Suppressor macrophage treated with lipopolysaccharide for 1 hour (primary cell): Measurements from ENCODE around the gene BCAS1.

Experiments
- DNase-seq, 3 donors: peaks; one replicate each; pipeline ENCODE4 v3.0.0-alpha.2; 2020 to 2022

The BCAS1 gene

GRCh38 chr20:54044156-54044555 is 26.2 kb downstream of the BCAS1 start:
- DNase-seq = peak; percentile 62 to 87 (median 87)

GRCh38 chr20:54043076-54043967 is 27.1 kb downstream of the BCAS1 start:
- no peak for DNase-seq

GRCh38 chr20:54042021-54042420 is 28.4 kb downstream of the BCAS1 start:
- no peak for DNase-seq

GRCh38 chr20:54041336-54041735 is 29.1 kb downstream of the BCAS1 start:
- DNase-seq = no peak

GRCh38 chr20:54040531-54040930 is 29.9 kb downstream of the BCAS1 start:
- no peak for DNase-seq

GRCh38 chr20:54038961-54039360 is 31.4 kb downstream of the BCAS1 start:
- DNase-seq = no peak

GRCh38 chr20:54037525-54037924 is 32.9 kb downstream of the BCAS1 start:
- no peak for DNase-seq

GRCh38 chr20:54029643-54030042 is 40.8 kb downstream of the BCAS1 start:
- DNase-seq = no peak

- no peak for DNase-seq
Observed at GRCh38 chr20:54029176-54029575, 41.2 kb downstream of the BCAS1 start.

- no peak for DNase-seq
Observed at GRCh38 chr20:54028276-54029011, 42.0 kb downstream of the BCAS1 start.

GRCh38 chr20:54027704-54028103 is 42.7 kb downstream of the BCAS1 start:
- DNase-seq = no peak

GRCh38 chr20:54026295-54027064 is 43.9 kb downstream of the BCAS1 start:
- DNase-seq = no peak

GRCh38 chr20:54025251-54025771 is 45.1 kb downstream of the BCAS1 start:
- DNase-seq = no peak

GRCh38 chr20:54023406-54023805 is 47.0 kb downstream of the BCAS1 start:
- DNase-seq = no peak

- DNase-seq = no peak
Observed at GRCh38 chr20:54021446-54022235, 48.8 kb downstream of the BCAS1 start.

GRCh38 chr20:54020868-54021267 is 49.5 kb downstream of the BCAS1 start:
- no peak for DNase-seq

GRCh38 chr20:54020348-54020747 is 50.0 kb downstream of the BCAS1 start:
- DNase-seq = no peak

GRCh38 chr20:54019585-54019984 is 50.8 kb downstream of the BCAS1 start:
- DNase-seq = no peak

GRCh38 chr20:54019127-54019526 is 51.3 kb downstream of the BCAS1 start:
- DNase-seq = no peak

GRCh38 chr20:54017846-54018245 is 52.5 kb downstream of the BCAS1 start:
- DNase-seq = peak; percentile 64 to 83 (median 82)

GRCh38 chr20:54015496-54015895 is 54.9 kb downstream of the BCAS1 start:
- no peak for DNase-seq

GRCh38 chr20:54014293-54014926 is 56.0 kb downstream of the BCAS1 start:
- DNase-seq = no peak
